ENCODE results near the gene SFI1.

DNA sequence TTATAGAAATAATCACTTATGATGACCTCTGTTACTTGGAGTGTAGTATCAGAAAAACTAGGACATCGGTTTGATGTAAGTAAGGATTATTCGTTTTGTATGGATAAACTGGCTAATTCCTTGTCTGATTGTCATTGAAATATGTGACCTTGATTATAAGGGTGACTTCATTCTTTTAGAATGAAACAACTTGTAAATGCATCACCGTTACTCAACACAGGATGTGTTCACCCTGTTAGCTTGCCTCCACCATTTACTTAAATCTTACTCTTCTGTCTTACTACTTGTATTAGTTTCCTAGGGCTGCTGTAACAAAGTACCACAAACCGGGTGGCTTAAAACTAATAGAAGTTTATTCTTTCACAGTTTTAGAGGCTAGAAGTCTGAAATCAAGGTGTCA, 7.9 kb downstream of the SFI1 start:
- TF ChIP-seq POLR2A (IDR thresholded peaks at IDR 0.05) = no peak
- TF ChIP-seq, protein P1, sequence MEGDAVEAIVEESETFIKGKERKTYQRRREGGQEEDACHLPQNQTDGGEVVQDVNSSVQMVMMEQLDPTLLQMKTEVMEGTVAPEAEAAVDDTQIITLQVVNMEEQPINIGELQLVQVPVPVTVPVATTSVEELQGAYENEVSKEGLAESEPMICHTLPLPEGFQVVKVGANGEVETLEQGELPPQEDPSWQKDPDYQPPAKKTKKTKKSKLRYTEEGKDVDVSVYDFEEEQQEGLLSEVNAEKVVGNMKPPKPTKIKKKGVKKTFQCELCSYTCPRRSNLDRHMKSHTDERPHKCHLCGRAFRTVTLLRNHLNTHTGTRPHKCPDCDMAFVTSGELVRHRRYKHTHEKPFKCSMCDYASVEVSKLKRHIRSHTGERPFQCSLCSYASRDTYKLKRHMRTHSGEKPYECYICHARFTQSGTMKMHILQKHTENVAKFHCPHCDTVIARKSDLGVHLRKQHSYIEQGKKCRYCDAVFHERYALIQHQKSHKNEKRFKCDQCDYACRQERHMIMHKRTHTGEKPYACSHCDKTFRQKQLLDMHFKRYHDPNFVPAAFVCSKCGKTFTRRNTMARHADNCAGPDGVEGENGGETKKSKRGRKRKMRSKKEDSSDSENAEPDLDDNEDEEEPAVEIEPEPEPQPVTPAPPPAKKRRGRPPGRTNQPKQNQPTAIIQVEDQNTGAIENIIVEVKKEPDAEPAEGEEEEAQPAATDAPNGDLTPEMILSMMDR (IDR thresholded peaks at IDR 0.05) = no peak
